Ascending aorta (tissue), 2 donors: ENCODE data around the gene ADGB. TPM values are rescaled to one million over a fixed set of nuclear protein-coding genes. Genes with fewer than 3 reads are reported as not detected.
"Not testable (repeated sequence)": the region's sequence is repeated elsewhere in the genome, so short reads cannot be mapped to it uniquely, and the experiment has no call there.

Experiments
- DNase-seq, 2 donors: peaks; one replicate each; pipeline ENCODE4 v3.0.0-alpha.2; 2019; ENCODE audit warnings: low spot score in 2 of 2
- H3K27ac ChIP-seq, 2 donors: fragments of 200-600 bp; sonication (generic); one replicate each; pipeline ENCODE4 v1.5.1; 2016 to 2017; ENCODE audit warnings: mild to moderate bottlenecking in 1 of 2
- H3K27me3 ChIP-seq: fragments of 200-600 bp; sonication (generic); one replicate; pipeline ENCODE4 v1.5.1; 2017
- H3K36me3 ChIP-seq, 2 donors: fragments of 200-600 bp; sonication (generic); one replicate each; pipeline ENCODE4 v1.5.1; 2016
- H3K4me1 ChIP-seq, 2 donors: fragments of 200-600 bp; sonication (generic); one replicate each; pipeline ENCODE4 v1.5.1; 2016 to 2017; ENCODE audit warnings: mild to moderate bottlenecking in 1 of 2
- H3K4me3 ChIP-seq, 2 donors: fragments of 200-600 bp; sonication (generic); one replicate each; pipeline ENCODE4 v1.5.1; 2016 to 2017; ENCODE audit warnings: mild to moderate bottlenecking in 1 of 2
- H3K9me3 ChIP-seq, 2 donors: fragments of 200-600 bp; sonication (generic); one replicate each; pipeline ENCODE4 v1.5.1; 2016
- CTCF ChIP-seq, 3 experiments: fragments of 200-600 bp in 2 of 3; fragments of 450-650 bp in 1 of 3; sonication (generic) in 2 of 3; IDR thresholded peaks; one replicate each; pipeline ENCODE4 v1.5.1; 2016 to 2019; ENCODE audit warnings: antibody characterized with exemption in 3 of 3, mild to moderate bottlenecking in 1 of 3, moderate library complexity in 1 of 3
- intact Hi-C: fragments of 100-400 bp; cut with DNase I; formaldehyde crosslinking; loops from one replicate; pipeline ENCODE4 v1.15.1; 2023
- total RNA-seq: library from RNA; depleted of rRNA; stranded (reverse); fragments of >200 nt; gene quantifications from one replicate; pipeline ENCODE4 v1.1.0, GENCODE V29; 2016

The ADGB gene
- total RNA-seq, 1 donor from 2014 or later: not detected

GRCh38 chr6:146785001-146785585 is 186.3 kb downstream of the ADGB start:
- TF ChIP-seq CTCF (IDR thresholded peaks at IDR 0.05): peak in 1 of 3 experiments; percentile 22
- H3K4me3 ChIP-seq: no peak overlapping the region
- DNase-seq: no peak
- no peak overlapping the region for H3K27ac ChIP-seq
- no peaks in the 10 kb centered on the region for H3K27me3 ChIP-seq
- H3K9me3 ChIP-seq: no peaks in the 10 kb centered on the region
- H3K36me3 ChIP-seq: no peaks in the 10 kb centered on the region
- no peaks in the 10 kb centered on the region for H3K4me1 ChIP-seq
- intact Hi-C loops: no loop called here

- no peak for DNase-seq
- intact Hi-C loops: no loop called here
- Histone ChIP-seq H3K36me3 (no peaks in the 10 kb centered on the region), H3K9me3 (no peaks in the 10 kb centered on the region), H3K27ac (no peak overlapping the region), H3K4me3 (no peak overlapping the region), H3K4me1 (no peaks in the 10 kb centered on the region), H3K27me3 (no peaks in the 10 kb centered on the region)
- no peak for TF ChIP-seq CTCF (IDR thresholded peaks at IDR 0.05)
These were observed 189.2 kb downstream of the ADGB start for GRCh38 chr6:146787876-146788508.

GRCh38 chr6:146790561-146791091 is 191.9 kb downstream of the ADGB start:
- no peak overlapping the region for H3K27ac ChIP-seq
- no peak for DNase-seq
- intact Hi-C loops: no loop called here
- H3K4me1 ChIP-seq: no peaks in the 10 kb centered on the region
- H3K9me3 ChIP-seq: no peaks in the 10 kb centered on the region
- no peak overlapping the region for H3K4me3 ChIP-seq
- TF ChIP-seq CTCF (IDR thresholded peaks at IDR 0.05): no peak
- no peaks in the 10 kb centered on the region for H3K27me3 ChIP-seq
- H3K36me3 ChIP-seq: no peaks in the 10 kb centered on the region

GRCh38 chr6:146791930-146792329 is 193.2 kb downstream of the ADGB start:
- DNase-seq: no peak
- H3K4me3 ChIP-seq: no peak overlapping the region
- H3K36me3 ChIP-seq: no peaks in the 10 kb centered on the region
- TF ChIP-seq CTCF (IDR thresholded peaks at IDR 0.05): no peak
- intact Hi-C loops: no loop called here
- H3K27ac ChIP-seq: no peak overlapping the region
- H3K9me3 ChIP-seq: no peaks in the 10 kb centered on the region
- no peaks in the 10 kb centered on the region for H3K4me1 ChIP-seq
- no peaks in the 10 kb centered on the region for H3K27me3 ChIP-seq

GRCh38 chr6:146793218-146793617 is 194.4 kb downstream of the ADGB start:
- H3K4me3 ChIP-seq, DNase-seq, H3K4me1 ChIP-seq, H3K27ac ChIP-seq, H3K9me3 ChIP-seq, H3K36me3 ChIP-seq, intact Hi-C loops, H3K27me3 ChIP-seq: not testable (repeated sequence)

GRCh38 chr6:146795479-146796133 is 196.8 kb downstream of the ADGB start:
- intact Hi-C loops: no loop called here

GRCh38 chr6:146803167-146803566 is 204.4 kb downstream of the ADGB start:
- H3K4me1 ChIP-seq, H3K36me3 ChIP-seq, H3K9me3 ChIP-seq, intact Hi-C loops, H3K27ac ChIP-seq, DNase-seq, H3K4me3 ChIP-seq, H3K27me3 ChIP-seq: not testable (repeated sequence)

More at GRCh38 chr6:146795479-146796133, 196.8 kb downstream of the ADGB start:
- Histone ChIP-seq H3K27me3 (no peaks in the 10 kb centered on the region), H3K36me3 (no peaks in the 10 kb centered on the region), H3K9me3 (no peaks in the 10 kb centered on the region), H3K27ac (no peak overlapping the region), H3K4me3 (no peak overlapping the region), H3K4me1 (no peaks in the 10 kb centered on the region)
- TF ChIP-seq CTCF (IDR thresholded peaks at IDR 0.05): no peak
- no peak for DNase-seq
